Adipocyte (in vitro differentiated cells): ENCODE measurements around the gene MED26.

ENCODE experiments used
- DNase-seq: peaks from one replicate; pipeline ENCODE4 v3.0.0-alpha.2; 2015; ENCODE audit warnings: low read depth
- H3K27me3 ChIP-seq: replicated peaks from 2 replicates; pipeline ENCODE4 v1.7.0; 2013; ENCODE audit warnings: mild to moderate bottlenecking, low read length, moderate library complexity; ENCODE audit not compliant: control insufficient read depth, insufficient read depth
- H3K36me3 ChIP-seq: 2 replicates; pipeline ENCODE4 v1.7.0; 2013; ENCODE audit warnings: low read length, mild to moderate bottlenecking, moderate library complexity; ENCODE audit not compliant: control insufficient read depth, insufficient read depth, severe bottlenecking
- H3K4me1 ChIP-seq: 2 replicates; pipeline ENCODE4 v1.7.0; 2013; ENCODE audit warnings: mild to moderate bottlenecking, low read length, moderate library complexity; ENCODE audit not compliant: control insufficient read depth, insufficient read depth
- H3K4me3 ChIP-seq: 2 replicates; pipeline ENCODE4 v1.7.0; 2013; ENCODE audit warnings: mild to moderate bottlenecking, low read length, moderate library complexity
- H3K9ac ChIP-seq: 2 replicates; pipeline ENCODE4 v1.7.0; 2013; ENCODE audit warnings: mild to moderate bottlenecking, low read length, moderate library complexity
- H3K9me3 ChIP-seq: 2 replicates; pipeline ENCODE4 v1.7.0; 2013; ENCODE audit warnings: mild to moderate bottlenecking, low read length, moderate library complexity; ENCODE audit not compliant: control insufficient read depth

Gene MED26

GRCh38 chr19:16611121-16611520 is 16.9 kb downstream of the MED26 start:
- Histone ChIP-seq H3K9ac (no peak overlapping the region), H3K4me1 (peaks cover 60% of the 10 kb centered on the region), H3K9me3 (no peaks in the 10 kb centered on the region), H3K4me3 (no peak overlapping the region), H3K27me3 (no peaks in the 10 kb centered on the region), H3K36me3 (no peaks in the 10 kb centered on the region)
- no peak for DNase-seq

GRCh38 chr19:16609511-16610200 is 18.3 kb downstream of the MED26 start:
- H3K9ac ChIP-seq: peak overlapping the region; percentile 10
- peaks cover 75% of the 10 kb centered on the region for H3K4me1 ChIP-seq
- H3K36me3 ChIP-seq: no peaks in the 10 kb centered on the region
- peak; percentile 16 for DNase-seq
- H3K9me3 ChIP-seq: no peaks in the 10 kb centered on the region
- no peak overlapping the region for H3K4me3 ChIP-seq
- H3K27me3 ChIP-seq: no peaks in the 10 kb centered on the region

- DNase-seq: peak; percentile 81
- peak overlapping the region; percentile 51 for H3K4me3 ChIP-seq
- H3K27me3 ChIP-seq: no peaks in the 10 kb centered on the region
- no peaks in the 10 kb centered on the region for H3K9me3 ChIP-seq
- H3K9ac ChIP-seq: peak overlapping the region; percentile 50
- H3K4me1 ChIP-seq: peaks cover 86% of the 10 kb centered on the region
- no peaks in the 10 kb centered on the region for H3K36me3 ChIP-seq
Observed at GRCh38 chr19:16608290-16608739, 19.7 kb downstream of the MED26 start.

GRCh38 chr19:16607819-16608218 is 20.2 kb downstream of the MED26 start:
- no peak for DNase-seq
- Histone ChIP-seq H3K9me3 (no peaks in the 10 kb centered on the region), H3K4me3 (peak overlapping the region; percentile 51), H3K27me3 (no peaks in the 10 kb centered on the region), H3K36me3 (no peaks in the 10 kb centered on the region), H3K9ac (peak overlapping the region; percentile 20), H3K4me1 (peaks cover 85% of the 10 kb centered on the region)

- H3K4me1 ChIP-seq: peaks cover 68% of the 10 kb centered on the region
- no peaks in the 10 kb centered on the region for H3K27me3 ChIP-seq
- no peak for DNase-seq
- H3K9ac ChIP-seq: no peak overlapping the region
- no peak overlapping the region for H3K4me3 ChIP-seq
- H3K9me3 ChIP-seq: no peaks in the 10 kb centered on the region
- no peaks in the 10 kb centered on the region for H3K36me3 ChIP-seq
Observed at GRCh38 chr19:16605553-16605994, 22.4 kb downstream of the MED26 start.

GRCh38 chr19:16605115-16605514 is 22.9 kb downstream of the MED26 start:
- H3K4me1 ChIP-seq: peaks cover 67% of the 10 kb centered on the region
- no peaks in the 10 kb centered on the region for H3K27me3 ChIP-seq
- DNase-seq: no peak
- H3K36me3 ChIP-seq: no peaks in the 10 kb centered on the region
- no peaks in the 10 kb centered on the region for H3K9me3 ChIP-seq
- no peak overlapping the region for H3K9ac ChIP-seq
- H3K4me3 ChIP-seq: no peak overlapping the region

GRCh38 chr19:16604615-16605014 is 23.4 kb downstream of the MED26 start:
- no peaks in the 10 kb centered on the region for H3K36me3 ChIP-seq
- H3K9ac ChIP-seq: no peak overlapping the region
- no peaks in the 10 kb centered on the region for H3K9me3 ChIP-seq
- no peak for DNase-seq
- no peaks in the 10 kb centered on the region for H3K27me3 ChIP-seq
- peaks cover 63% of the 10 kb centered on the region for H3K4me1 ChIP-seq
- H3K4me3 ChIP-seq: no peak overlapping the region

GRCh38 chr19:16603090-16603489 is 24.9 kb downstream of the MED26 start:
- peaks cover 63% of the 10 kb centered on the region for H3K4me1 ChIP-seq
- H3K27me3 ChIP-seq: no peaks in the 10 kb centered on the region
- DNase-seq: no peak
- no peaks in the 10 kb centered on the region for H3K36me3 ChIP-seq
- no peak overlapping the region for H3K4me3 ChIP-seq
- no peak overlapping the region for H3K9ac ChIP-seq
- H3K9me3 ChIP-seq: no peaks in the 10 kb centered on the region

GRCh38 chr19:16601378-16602052 is 26.5 kb downstream of the MED26 start:
- Histone ChIP-seq H3K27me3 (no peaks in the 10 kb centered on the region), H3K4me1 (peaks cover 64% of the 10 kb centered on the region), H3K9me3 (no peaks in the 10 kb centered on the region), H3K4me3 (no peak overlapping the region), H3K9ac (no peak overlapping the region), H3K36me3 (no peaks in the 10 kb centered on the region)
- no peak for DNase-seq

- Histone ChIP-seq H3K4me1 (peaks cover 61% of the 10 kb centered on the region), H3K9ac (no peak overlapping the region), H3K4me3 (no peak overlapping the region), H3K36me3 (no peaks in the 10 kb centered on the region), H3K27me3 (no peaks in the 10 kb centered on the region), H3K9me3 (no peaks in the 10 kb centered on the region)
- no peak for DNase-seq
Observed at GRCh38 chr19:16600824-16601223, 27.2 kb downstream of the MED26 start.

- H3K9ac ChIP-seq: no peak overlapping the region
- no peaks in the 10 kb centered on the region for H3K36me3 ChIP-seq
- H3K4me1 ChIP-seq: peaks cover 51% of the 10 kb centered on the region
- no peaks in the 10 kb centered on the region for H3K27me3 ChIP-seq
- H3K9me3 ChIP-seq: no peaks in the 10 kb centered on the region
- no peak for DNase-seq
- H3K4me3 ChIP-seq: no peak overlapping the region
Observed at GRCh38 chr19:16599655-16600346, 28.2 kb downstream of the MED26 start.
